SH-SY5Y (cell line): ENCODE measurements around the gene EXOC3.

Experiments
- GATA2 ChIP-seq: IDR thresholded peaks from 2 replicates; pipeline ENCODE4 v1.6.1; 2011; ENCODE audit warnings: mild to moderate bottlenecking, low read depth, low read length
- GATA3 ChIP-seq: IDR thresholded peaks from 2 replicates; pipeline ENCODE4 v1.6.1; 2011; ENCODE audit warnings: low read depth, mild to moderate bottlenecking, low read length, moderate library complexity

DNA sequence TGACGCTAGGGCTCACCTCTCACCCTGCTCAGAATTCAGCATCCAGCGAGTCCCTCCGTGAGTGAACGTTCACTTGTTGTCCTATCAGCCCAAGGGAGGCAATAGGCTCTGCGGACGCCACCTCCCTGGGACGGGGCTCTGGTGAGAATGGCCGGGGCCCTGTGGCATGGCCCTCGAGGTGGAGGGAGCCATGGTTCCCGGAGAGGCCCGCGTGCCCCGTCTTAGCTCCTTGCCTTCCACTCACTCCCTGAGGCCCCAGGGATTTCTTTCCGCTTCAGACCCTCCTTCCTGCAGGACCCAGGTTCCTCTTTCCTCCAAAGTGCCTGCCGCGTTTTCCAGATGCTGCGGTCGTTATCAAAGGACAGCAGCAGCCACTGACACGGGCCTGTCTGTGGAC, 21.5 kb downstream of the EXOC3 start:
- TF ChIP-seq GATA2 (no peak), GATA3 (no peak)
